ENCODE measurements around the gene TMEM245.

Gene TMEM245

DNA sequence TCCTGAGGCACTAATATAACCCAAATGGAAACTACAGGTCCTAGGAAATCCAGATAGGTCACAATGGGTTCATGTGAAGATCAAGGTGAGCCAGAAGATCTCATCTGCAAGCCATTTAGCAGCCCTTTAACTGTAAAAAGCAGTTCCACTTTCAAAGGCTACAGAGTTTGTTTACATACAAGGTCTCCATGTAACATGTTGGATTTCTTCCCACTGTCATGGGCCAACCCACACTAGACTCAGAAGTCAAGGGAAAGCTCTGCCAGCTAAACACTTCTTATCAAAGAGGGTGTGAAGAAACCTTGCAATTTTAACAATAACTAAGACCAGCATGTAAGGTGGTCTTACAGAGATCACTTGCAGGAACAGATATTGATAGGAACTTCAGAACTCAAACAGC, 102.7 kb downstream of the TMEM245 start:
- no peak for DNase-seq (ENCODE audit: extremely low read depth, low read depth)
- TF ChIP-seq, protein P1, sequence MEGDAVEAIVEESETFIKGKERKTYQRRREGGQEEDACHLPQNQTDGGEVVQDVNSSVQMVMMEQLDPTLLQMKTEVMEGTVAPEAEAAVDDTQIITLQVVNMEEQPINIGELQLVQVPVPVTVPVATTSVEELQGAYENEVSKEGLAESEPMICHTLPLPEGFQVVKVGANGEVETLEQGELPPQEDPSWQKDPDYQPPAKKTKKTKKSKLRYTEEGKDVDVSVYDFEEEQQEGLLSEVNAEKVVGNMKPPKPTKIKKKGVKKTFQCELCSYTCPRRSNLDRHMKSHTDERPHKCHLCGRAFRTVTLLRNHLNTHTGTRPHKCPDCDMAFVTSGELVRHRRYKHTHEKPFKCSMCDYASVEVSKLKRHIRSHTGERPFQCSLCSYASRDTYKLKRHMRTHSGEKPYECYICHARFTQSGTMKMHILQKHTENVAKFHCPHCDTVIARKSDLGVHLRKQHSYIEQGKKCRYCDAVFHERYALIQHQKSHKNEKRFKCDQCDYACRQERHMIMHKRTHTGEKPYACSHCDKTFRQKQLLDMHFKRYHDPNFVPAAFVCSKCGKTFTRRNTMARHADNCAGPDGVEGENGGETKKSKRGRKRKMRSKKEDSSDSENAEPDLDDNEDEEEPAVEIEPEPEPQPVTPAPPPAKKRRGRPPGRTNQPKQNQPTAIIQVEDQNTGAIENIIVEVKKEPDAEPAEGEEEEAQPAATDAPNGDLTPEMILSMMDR (IDR thresholded peaks at IDR 0.05; ENCODE audit: low read depth, low read length): no peak

DNA sequence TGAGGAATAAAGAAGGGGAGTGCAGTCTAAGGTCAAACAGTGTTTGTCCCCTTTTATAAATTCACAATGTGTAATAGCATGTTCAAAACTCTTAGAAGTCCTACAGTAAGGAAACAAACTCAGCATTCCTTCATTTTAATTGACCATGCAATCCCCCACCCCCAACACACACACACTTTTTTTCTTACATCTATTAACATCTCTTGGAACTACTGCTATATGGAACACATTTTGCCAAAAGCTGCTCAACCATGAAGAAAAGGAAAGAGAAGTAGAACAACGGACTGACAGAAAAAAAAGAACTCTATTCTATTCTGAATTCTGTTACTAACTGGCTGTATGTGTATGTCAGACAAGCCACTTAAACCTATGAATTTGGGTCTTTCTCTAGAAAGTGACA, 103.6 kb downstream of the TMEM245 start:
- TF ChIP-seq, protein P1 (IDR thresholded peaks at IDR 0.05; ENCODE audit: low read depth, low read length): no peak
- no peak for DNase-seq (ENCODE audit: extremely low read depth, low read depth)

DNA sequence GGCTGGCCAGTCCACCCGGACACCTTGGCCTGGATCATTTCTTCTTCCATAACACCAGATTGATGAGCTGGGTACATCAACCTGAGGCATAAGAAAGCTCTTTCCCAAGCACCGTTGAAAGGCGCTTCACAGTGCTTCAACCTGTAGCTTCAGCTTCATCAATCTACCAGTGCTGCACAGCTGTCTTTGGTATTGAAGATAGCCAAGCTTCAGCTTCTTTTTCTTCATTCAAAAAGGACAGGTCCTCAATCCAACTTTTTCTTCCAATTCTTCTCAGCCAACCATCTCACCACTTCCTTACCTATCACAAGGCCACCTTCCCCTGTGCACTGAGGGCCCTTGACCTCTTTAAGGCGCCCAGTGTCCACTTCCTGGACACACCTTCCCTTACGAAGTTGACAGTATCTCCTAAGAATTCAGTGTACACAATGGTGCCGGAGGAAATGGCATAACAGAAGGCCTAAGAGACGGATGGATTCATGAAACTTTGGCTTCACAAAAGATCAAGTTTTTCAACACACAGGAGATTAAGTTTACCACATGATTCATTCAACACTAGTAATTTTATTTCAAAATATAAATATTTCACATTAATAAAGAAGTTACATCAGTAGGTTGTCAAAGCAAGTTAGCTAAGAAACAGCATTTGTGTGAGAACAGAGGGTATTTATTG, 105.0 kb downstream of the TMEM245 start:
- no peak for DNase-seq (ENCODE audit: extremely low read depth, low read depth)
- TF ChIP-seq, protein P1 (IDR thresholded peaks at IDR 0.05; ENCODE audit: low read depth, low read length): no peak

DNA sequence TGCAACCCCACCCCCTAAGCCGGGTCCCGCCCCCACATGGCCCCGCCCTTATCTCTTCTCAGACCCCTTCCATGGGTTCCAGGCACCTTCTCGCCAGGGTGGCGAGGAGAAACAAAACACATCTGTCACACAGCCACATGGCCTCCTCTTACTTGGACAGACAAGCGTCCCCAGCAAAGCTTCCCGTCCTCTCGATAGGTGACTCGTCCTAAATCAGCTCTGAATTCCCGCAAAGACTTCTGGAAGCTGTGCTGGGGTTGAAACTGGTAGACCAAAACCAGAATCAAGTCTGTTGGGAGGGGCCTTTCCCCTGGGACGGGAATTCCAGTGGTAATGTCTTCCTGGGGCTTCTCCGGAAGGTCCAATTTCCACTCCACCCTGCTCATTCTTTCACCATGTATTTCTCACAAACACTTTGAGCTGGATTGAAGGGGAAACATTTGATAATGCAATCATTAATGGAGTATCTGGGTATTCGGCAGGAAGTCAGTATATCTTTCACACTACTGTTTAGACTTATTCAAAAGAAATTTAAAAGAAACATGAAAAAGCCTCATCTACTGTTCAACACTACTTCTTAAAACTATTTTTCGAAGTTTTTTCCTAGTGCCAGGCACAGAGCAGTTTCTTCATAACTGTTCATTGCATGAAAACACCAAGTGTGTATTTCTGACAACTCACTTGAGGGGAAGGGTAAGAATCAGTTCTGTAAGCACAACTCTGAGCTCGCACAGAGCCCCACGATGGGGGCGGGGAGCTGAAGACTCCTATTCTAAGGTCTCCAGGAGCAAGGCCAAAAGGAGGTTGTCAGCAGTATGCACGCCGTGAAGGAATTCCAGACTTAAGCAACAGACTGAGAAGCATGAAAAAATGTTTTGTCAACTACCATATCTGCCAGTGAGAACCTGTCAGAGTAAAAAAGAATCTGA, 105.8 kb downstream of the TMEM245 start:
- TF ChIP-seq, protein P1 (IDR thresholded peaks at IDR 0.05; ENCODE audit: low read depth, low read length): no peak
- no peak for DNase-seq (ENCODE audit: extremely low read depth, low read depth)

DNA sequence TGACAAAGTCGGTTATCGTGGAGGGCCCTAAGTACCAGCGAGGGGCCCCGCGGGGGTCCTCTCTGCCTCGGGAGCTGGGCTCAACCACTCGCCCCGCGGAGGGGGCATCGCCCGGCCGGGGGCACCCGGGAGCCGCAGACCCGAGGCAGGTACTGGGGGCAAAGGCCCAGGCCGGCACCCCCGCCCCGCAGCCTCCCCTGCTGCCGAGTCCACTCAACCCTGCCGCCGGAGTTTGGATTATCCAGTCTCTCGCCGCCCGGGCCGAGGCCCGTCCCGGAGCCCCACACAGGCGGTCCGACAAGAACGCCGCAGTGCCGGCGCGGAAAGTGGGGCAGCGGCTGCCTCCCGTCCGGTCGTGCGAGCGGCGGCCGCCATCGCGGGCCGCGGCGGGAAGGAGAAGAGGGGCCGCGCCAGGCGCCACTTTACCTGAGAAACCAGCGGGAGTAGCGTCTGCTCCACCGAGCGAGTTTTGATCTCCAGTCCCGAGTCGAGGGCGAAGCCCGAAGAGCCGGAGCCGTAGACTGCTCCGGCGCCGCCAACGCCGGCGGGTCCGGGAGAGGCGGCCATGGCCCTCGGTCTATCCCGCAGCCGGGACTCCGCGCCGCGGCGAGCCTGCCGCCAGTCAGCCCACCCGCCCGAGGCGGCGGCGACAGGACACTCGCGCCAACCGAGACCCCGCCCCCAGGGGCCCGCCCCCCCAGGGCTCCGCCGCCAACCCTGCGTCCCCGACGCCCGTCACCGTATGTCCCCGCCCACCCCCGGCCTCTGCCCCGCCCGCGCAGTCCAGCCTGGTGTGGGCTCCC, 106.7 kb downstream of the TMEM245 start, which contains the start of gene CTNNAL1:
CTNNAL1 (minus strand) TSS at position 624 of the 803 bp plus-strand sequence; CDS start at position 567, 57 bp downstream.
- TF ChIP-seq, protein P1 (IDR thresholded peaks at IDR 0.05; ENCODE audit: low read depth, low read length): no peak
- DNase-seq (ENCODE audit: extremely low read depth, low read depth): peak; percentile 63

DNA sequence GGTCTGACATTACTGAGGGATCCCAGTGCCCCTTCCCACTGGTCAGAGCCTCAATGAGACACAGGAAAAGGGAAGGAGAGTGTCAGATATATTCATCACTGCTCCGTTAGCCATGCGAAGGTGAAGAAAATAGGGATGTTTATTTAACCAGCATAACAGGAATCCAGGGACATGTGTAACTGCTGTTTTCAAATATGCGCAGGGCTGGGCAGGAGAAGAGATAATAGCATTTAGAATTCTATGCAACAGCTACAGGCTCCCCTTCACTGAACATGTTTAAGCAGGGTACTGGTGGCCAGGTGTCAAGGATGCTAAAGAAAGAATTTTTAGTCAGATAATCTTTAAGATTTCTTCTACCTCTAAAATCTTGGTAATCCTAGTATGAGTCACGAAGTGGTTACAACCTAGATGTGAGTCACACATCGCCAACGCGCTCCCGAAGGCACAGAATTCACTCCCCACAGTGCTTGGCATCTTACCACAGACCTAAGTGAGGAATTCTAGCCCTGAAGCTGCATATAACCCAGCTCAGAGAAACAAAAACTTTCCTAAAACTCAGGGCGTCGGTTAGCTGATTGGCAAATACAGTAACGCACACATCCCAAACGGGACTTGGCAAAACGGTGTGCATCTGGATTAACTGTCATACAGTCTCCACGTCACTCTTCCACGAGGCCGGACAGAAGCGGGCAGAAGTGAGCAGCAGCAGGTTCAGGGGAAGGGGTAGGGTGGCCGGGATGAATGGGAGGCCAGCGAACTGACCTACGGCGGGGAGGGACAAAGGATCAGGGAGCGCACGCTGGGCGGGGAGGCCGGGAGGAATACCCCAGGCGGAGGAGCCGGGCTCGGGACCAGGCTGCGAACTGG, 107.5 kb downstream of the TMEM245 start:
- TF ChIP-seq, protein P1 (IDR thresholded peaks at IDR 0.05; ENCODE audit: low read depth, low read length): no peak

More for the DNA sequence above, 107.5 kb downstream of the TMEM245 start:
- peak; percentile 77 for DNase-seq (ENCODE audit: extremely low read depth, low read depth)

Measured in AG09319 (cell line).